GM19438 (cell line): ENCODE results near the gene SCGB1A1.
"Not testable (repeated sequence)": the region's sequence is repeated elsewhere in the genome, so short reads cannot be mapped to it uniquely, and the experiment has no call there.

Experiments used
- ATAC-seq: cut with Tn5 transposase; IDR thresholded peaks from one replicate; pipeline ENCODE4 v1.9.1; 2021; ENCODE audit warnings: low read depth; ENCODE audit not compliant: unreplicated experiment

The SCGB1A1 gene, protein sequence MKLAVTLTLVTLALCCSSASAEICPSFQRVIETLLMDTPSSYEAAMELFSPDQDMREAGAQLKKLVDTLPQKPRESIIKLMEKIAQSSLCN

GRCh38 chr11:62418733-62419132 is at the start of gene SCGB1A1:
Gene SCGB1A1, plus strand, starts transcription at chr11:62419033. Its CDS starts 63 bp downstream, at chr11:62419096.
- ATAC-seq = no peak

DNA sequence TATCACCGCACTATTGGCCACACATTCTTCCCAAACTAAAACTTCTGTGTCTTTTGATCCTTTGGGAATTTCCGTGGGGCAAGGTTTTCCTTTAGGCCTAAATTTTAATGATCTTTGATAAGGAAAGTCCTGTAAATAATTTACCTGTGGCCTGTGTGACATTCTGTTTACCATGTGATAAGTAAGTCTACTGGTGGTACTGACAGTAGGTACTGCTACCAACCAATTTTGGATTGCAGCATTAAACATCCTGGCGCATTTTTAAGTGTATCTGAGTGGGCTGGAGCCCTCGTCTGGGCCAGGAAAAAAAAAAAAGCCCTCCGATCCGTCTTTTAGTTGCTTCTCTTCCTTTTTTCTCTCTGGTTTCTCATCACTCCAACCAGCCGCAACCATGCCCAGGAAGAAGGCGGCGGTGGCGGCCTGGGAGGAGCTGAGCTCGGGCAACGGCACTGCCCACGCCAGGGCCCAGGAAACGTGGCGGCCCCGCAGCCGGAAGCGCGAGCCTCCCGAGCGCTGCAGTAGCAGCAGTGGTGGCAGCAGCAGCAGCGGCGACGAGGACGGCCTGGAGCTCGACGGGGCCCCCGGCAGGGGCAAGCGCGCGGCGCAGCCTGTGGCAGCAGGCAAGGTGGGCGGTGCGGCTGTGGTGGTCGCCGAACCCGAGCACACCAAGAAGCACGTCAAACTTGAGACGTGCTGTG is 47.9 kb upstream of the SCGB1A1 start:
- ATAC-seq = no peak

- no peak for ATAC-seq
These were observed 46.0 kb upstream of the SCGB1A1 start for GRCh38 chr11:62372871-62373270.

DNA sequence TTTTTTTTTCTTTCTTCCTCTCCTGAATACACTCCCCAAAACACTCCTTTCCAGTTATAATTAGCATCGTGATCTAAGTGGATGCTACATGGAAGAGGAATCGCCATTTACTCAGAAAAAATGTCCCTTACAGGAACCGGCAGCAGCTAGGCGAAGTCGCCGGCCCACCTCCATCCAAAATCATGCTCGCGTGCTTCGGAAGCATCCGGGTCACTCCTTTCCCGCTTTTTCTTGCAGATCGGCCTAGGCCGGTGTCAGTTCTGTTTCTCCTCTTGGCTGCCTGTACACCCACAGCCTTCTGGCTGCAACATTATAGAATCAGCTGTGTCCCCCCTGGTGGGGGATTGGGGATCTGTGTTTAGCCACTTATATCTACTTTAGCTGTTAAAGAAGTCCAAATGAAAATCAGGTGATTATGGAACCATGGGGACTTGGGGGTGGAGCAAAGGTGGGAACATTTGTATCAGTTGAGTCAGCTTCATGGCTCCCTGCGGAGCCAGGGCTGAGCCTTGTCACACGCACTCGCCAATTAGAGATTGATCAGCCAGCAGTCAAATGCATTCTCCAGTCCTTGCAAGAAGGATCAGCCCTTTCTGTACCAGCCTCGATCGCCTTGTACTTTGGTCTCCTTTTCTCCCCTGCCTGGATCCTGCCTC is 45.2 kb upstream of the SCGB1A1 start:
- no peak for ATAC-seq

GRCh38 chr11:62374801-62375200 is 44.0 kb upstream of the SCGB1A1 start:
- no peak for ATAC-seq

DNA sequence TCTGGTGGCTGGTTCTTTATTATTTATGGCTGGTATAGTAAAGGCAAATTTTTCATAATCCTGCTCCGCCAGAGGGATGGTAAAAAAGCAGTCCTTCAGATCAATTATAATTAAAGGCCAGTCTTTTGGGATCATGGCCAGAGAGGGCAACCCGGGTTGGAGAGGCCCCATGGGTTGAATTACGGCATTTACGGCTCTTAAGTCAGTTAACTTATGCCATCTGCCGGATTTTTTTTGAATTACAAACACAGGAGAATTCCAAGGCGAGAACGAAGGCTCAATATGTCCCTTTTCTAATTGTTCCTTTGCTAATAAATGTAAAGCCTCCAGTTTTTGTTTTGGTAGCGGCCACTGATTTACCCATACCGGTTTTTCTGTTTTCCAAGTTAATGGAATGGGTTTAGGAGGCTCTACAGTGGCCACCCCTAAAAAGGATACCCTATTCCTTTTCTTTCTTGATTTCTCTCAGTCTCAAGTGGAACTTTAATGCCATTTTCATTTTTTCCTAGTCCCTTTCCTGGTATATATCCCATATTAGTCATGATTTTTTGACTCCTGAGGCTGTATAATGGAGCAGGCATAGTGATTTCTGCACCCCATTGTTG is 40.3 kb upstream of the SCGB1A1 start:
- ATAC-seq = not testable (repeated sequence)

- not testable (repeated sequence) for ATAC-seq
These were observed 39.2 kb upstream of the SCGB1A1 start for GRCh38 chr11:62379586-62379985.

GRCh38 chr11:62380821-62381245 is 38.0 kb upstream of the SCGB1A1 start:
- not testable (repeated sequence) for ATAC-seq

DNA sequence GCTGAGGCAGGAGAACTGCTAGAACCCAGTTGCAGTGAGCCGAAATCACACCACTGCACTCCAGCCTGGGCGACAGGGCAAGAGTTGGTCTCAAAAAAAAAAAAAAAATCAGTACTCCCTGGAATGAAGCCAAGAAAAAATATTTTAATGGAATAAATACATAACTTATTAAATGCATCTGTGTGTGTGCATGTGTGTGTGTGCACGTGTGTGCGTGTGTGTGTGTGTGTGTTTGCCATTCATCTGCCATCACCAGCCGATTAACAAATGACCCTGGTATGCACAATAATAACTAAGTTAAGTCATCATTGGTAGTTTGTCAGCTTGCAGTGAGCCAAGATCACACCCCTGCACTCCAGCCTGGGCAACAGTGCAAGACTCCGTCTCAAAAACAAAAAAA is 35.0 kb upstream of the SCGB1A1 start:
- ATAC-seq = no peak

DNA sequence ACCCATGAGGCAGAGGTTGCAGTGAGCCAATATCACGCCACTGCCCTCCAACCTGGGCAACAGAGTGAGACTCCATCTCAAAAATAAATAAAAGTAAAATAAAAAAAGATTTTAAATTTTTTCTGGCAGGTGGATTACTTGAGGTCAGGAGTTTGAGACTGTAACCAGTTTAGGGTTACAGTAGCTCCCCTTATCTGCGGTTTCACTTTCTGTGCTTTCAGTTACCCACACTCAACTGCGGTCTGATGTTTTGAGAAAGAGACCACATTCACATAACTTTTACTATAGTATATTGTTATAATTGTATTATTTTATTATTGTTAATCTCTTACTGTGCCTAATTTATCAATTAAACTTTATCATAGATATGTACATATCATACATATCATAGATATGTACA is 32.8 kb upstream of the SCGB1A1 start:
- ATAC-seq = not testable (repeated sequence)

DNA sequence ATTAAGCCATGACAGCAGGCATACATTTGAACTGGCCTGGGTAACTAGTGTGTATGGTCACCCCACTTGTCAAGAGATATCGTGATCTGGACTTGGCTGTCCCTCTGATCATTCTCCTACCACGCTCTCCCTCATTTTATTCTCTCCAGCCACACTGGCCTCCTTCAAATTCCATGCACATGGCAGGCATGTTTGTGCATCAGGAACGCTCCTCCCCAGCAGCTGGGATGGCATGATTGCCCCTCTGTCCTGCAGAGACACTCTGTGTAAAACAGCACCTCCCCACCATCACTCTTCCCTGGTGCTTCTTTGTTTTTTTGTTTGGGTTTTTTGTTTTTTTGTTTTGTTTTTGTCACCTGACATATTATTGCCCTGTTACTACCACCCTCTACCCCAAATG is 31.5 kb upstream of the SCGB1A1 start:
- ATAC-seq = no peak

DNA sequence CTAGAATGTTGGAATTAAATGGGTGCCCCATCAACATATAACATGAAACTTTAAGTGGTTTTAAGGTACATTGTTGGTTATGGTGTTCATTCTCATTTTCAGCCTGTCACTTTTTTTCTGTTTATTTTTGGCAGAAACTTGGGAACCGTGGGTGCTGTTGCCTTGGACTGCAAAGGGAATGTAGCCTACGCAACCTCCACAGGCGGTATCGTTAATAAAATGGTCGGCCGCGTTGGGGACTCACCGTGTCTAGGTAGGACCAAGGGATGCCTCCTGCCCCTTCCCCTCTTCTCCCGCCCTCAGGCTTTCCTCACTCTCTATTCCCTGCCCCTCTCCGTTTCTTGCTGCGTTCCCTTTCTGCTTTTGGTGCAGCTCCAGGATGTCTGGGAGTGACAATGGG is 29.8 kb upstream of the SCGB1A1 start:
- ATAC-seq = no peak

- no peak for ATAC-seq
These were observed 28.6 kb upstream of the SCGB1A1 start for GRCh38 chr11:62390237-62390636.

DNA sequence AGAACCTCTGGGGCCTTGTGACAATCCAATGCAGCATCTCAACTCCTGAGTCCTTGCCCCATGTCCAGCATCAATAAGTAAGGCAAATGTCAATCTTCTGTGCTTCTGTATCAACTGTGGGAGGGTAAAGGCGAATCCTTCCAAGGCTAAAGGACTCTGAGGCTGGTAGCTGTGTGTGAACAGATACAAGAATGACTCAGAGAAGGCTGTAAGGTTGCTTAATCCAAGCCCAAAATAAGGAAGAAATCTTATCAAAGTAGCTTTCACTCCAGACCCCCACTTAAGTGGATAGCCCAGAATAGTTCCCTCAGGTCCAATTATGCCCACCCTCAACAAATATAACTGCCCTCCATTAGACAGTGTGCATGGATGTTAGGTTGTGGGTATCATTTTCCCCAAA is 28.1 kb upstream of the SCGB1A1 start:
- no peak for ATAC-seq

DNA sequence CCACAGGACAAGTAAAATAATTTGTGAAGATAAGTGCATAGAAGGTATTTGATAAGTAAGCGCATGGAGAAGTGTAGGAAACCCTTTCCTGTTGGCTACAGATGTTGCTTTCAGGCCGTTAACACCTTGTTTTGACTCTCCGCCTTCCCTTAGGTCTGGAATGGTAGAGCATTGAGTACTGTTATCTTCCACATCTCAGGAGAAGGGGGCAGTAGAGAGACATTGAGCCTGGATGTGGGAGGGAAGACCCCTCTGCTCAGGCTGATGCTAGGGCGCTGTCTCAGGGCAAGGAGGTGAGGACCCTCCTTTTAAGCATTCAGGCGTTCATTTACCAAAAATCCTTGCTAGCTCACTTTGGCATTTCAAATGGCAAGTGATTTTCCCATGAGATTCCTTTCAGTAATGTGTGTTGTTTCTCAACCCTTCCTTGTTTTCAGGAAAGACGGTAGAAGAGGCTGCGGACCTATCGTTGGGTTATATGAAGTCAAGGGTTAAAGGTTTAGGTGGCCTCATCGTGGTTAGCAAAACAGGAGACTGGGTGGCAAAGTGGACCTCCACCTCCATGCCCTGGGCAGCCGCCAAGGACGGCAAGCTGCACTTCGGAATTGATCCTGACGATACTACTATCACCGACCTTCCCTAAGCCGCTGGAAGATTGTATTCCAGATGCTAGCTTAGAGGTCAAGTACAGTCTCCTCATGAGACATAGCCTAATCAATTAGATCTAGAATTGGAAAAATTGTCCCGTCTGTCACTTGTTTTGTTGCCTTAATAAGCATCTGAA is 27.0 kb upstream of the SCGB1A1 start:
- ATAC-seq = no peak

- ATAC-seq = no peak
These were observed 26.3 kb upstream of the SCGB1A1 start for GRCh38 chr11:62392506-62392905.

DNA sequence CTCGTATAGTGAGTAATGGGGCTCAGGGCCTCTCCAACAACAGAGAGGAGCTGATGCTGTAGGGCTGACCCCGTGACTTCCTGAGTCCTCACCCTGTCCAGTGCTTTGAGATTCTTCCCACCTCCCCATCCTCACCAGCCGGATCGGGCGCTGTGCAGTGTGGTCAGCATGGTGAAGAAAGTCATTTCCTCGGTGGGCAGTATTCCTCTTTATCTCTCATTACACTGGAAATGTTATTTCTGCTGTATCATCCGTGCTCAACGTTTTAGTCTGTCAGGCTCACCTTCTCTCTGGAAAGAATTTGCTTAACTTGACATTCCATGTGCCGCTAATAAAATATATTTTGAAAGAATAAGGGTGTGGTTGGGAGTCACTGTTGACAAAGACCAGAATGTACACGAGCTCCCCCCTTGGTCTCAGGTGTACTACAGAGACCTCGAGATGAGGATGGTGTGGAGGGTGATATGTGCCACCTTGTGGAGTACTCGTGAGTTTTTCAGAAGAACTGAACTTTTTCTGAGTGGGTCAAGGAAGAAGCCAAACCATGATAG is 25.7 kb upstream of the SCGB1A1 start:
- no peak for ATAC-seq

DNA sequence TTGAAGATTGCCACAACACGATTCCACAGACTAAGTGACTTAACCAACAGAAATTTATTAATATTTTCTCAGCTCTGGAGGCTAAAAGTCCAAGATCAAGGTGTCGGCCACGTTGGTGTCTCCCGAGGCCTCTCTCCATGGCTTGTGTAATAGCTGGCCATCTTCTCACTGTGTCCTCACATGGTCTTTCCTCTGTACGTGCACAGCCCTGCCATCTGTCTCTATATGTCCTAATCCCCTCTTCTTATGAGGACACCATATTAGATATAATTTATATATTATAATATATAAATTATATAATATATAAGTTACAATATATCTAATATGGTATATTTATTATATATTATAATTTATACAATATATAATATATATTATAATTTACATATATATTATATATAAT is 25.1 kb upstream of the SCGB1A1 start:
- ATAC-seq = no peak

GRCh38 chr11:62394825-62395538 is 23.9 kb upstream of the SCGB1A1 start:
- no peak for ATAC-seq
